Activated CD4-positive, alpha-beta memory T cell treated with anti-CD3 and anti-CD28 coated beads for 36 hours (primary cell): ENCODE results near the gene CARD6. TPM values are rescaled to one million over a fixed set of nuclear protein-coding genes. Genes with fewer than 3 reads are reported as not detected.
A peak's percentile ranks its signal among the peaks of the same experiment; 100 is the strongest.
"Not testable (repeated sequence)": the region's sequence is repeated elsewhere in the genome, so short reads cannot be mapped to it uniquely, and the experiment has no call there.

ENCODE experiments used
- CTCF ChIA-PET: fragments of 350-600 bp; sonication (Branson Sonifier 250); formaldehyde crosslinking; loops from one replicate; lab custom pipeline; 2021; ENCODE audit warnings: antibody characterized with exemption, inconsistent platforms; lab: Charles Lee
- POLR2A ChIA-PET: fragments of 350-600 bp; sonication (Branson Sonifier 250); formaldehyde crosslinking; loops from one replicate; lab custom pipeline; 2021; ENCODE audit warnings: antibody characterized with exemption; lab: Charles Lee
- DNase-seq: peaks from one replicate; pipeline ENCODE4 v3.0.0-alpha.2; 2020
- H3K27ac Mint-ChIP-seq: one replicate; pipeline ENCODE4 v1.8.0; 2021; ENCODE audit warnings: mixed read lengths
- H3K27me3 Mint-ChIP-seq: one replicate; pipeline ENCODE4 v1.8.0; 2021; ENCODE audit warnings: mixed read lengths
- H3K36me3 Mint-ChIP-seq: one replicate; pipeline ENCODE4 v1.8.0; 2021; ENCODE audit warnings: mixed read lengths
- H3K4me1 Mint-ChIP-seq: one replicate; pipeline ENCODE4 v1.8.0; 2021; ENCODE audit warnings: low read depth, mixed read lengths
- H3K4me3 Mint-ChIP-seq: one replicate; pipeline ENCODE4 v1.8.0; 2021; ENCODE audit warnings: mild to moderate bottlenecking, mixed read lengths
- H3K9me3 Mint-ChIP-seq: one replicate; pipeline ENCODE4 v1.8.0; 2021; ENCODE audit warnings: mixed read lengths
- intact Hi-C: fragments of 100-400 bp; cut with micrococcal nuclease; formaldehyde crosslinking; loops from one replicate; pipeline ENCODE4 v1.15.1; 2023
- total RNA-seq, 2 experiments: library from RNA; stranded (reverse); gene quantifications; one replicate each; pipeline ENCODE4 v1.2.3, GENCODE V29; 2021

The CARD6 gene
- total RNA-seq, 2 experiments from 2014 or later = 1.4 to 1.7 TPM

DNA sequence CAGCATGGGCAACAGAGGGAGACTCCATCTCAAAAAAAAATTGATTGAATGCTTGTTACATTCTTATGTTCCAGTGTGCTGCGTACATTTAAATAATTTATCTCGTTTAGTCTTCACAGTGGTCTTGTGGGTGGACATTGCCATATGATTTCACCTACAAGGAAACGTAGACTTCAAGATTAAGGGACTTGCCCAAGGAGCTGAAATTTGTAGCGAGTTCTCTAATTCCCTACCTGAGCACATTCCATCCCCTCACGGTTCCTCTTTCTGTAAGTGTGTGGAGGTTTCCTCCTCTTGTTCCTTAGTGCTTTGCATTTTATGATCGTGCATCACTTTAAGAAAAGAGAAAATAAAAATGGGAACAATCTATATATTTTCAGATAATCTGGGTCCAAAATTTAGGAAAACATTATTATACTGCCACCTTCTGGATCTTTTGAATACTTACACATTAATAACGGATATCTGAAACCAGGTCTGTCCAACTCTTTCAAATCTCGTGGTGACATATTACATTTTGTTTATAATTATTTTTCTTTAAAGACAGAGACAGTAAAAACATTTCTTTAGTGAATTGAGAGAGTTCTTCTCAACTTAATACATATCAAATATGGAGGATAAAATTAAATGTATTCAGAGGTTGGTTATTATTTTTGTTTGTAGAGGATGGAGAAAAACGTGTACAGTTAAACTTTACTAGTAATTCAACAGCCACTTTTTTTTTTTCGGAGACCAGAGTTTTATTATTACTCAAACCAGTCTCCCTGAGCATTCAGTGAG lies 38.2 kb downstream of the CARD6 start:
- ChIA-PET CTCF (interaction anchor here (0.7 to 1.4 kb wide), 7 partner anchors 12 to 722 kb away, joined by 3 to 7 read pairs (median 3); partner anchors contain the start of gene CARD6), POLR2A (no interaction called here)
- Mint-ChIP-seq H3K27me3 (peaks cover 1% of the 10 kb centered on the region), H3K27ac (no peak overlapping the region), H3K4me1 (peaks cover 4% of the 10 kb centered on the region), H3K9me3 (peaks cover 15% of the 10 kb centered on the region), H3K4me3 (no peak overlapping the region), H3K36me3 (peaks cover 8% of the 10 kb centered on the region)
- intact Hi-C loops = loop anchor here (1.0 to 5.0 kb wide), 8 partner anchors 37 to 1301 kb away; partner anchors contain the start of genes CARD6 and TTC33
- DNase-seq = no peak

DNA sequence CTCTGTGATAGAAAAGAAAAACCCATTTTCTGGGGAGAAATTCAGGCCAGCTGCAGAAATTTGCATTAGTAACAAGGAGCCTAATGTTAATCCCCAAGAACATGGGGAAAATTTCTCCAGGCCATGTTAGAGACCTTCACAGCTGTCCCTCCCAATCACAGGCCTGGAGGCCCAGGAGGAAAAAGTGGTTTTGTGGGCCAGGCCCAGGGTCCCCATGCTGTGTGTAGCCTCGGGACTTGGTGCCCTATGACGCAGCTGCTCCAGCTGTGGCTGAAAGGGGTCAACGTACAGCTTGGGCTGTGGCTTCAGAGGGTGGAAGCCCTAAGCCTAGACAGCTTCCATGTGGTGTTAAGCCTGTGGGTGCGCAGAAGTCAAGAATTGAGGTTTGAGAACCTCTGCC lies 41.1 kb downstream of the CARD6 start:
- ChIA-PET CTCF (interaction anchor here (1.0 kb wide), 1 partner anchor 127 kb away, joined by 3 read pairs; the partner anchor contains the start of gene TTC33), POLR2A (no interaction called here)
- Mint-ChIP-seq H3K9me3 (peaks cover 10% of the 10 kb centered on the region), H3K27me3 (no peaks in the 10 kb centered on the region), H3K4me1 (peaks cover 4% of the 10 kb centered on the region), H3K36me3 (peaks cover 4% of the 10 kb centered on the region), H3K27ac (no peak overlapping the region), H3K4me3 (no peak overlapping the region)
- intact Hi-C loops = no loop called here
- no peak for DNase-seq

DNA sequence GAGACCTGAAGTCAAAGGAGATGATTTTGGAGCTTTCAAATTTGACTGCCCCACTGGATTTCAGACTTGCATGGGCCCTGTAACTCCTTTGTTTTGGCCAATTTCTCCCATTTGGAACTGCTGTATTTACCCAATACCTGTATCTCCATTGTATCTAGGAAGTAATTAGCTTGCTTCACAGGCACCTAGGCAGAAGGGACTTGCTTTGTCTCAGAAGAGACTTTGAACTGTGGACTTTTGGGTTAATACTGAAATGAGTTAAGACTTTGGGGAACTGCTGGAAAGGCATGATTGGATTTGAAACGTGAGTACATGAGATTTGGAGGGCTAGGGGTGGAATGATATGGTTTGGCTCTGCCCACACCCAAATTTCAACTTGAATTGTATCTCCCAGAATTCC lies 41.9 kb downstream of the CARD6 start:
- H3K4me1 Mint-ChIP-seq, H3K4me3 Mint-ChIP-seq, H3K27me3 Mint-ChIP-seq, H3K36me3 Mint-ChIP-seq, DNase-seq, intact Hi-C loops, POLR2A ChIA-PET, H3K9me3 Mint-ChIP-seq, H3K27ac Mint-ChIP-seq: not testable (repeated sequence)
- CTCF ChIA-PET = interaction anchor here (1.0 kb wide), 1 partner anchor 127 kb away, joined by 3 read pairs; the partner anchor contains the start of gene TTC33

- H3K36me3 Mint-ChIP-seq, DNase-seq, H3K9me3 Mint-ChIP-seq, H3K4me1 Mint-ChIP-seq, H3K27ac Mint-ChIP-seq, H3K27me3 Mint-ChIP-seq, intact Hi-C loops, H3K4me3 Mint-ChIP-seq: not testable (repeated sequence)
- ChIA-PET CTCF (interaction anchor here (1.7 kb wide), 1 partner anchor 9 kb away, joined by 4 read pairs; no protein-coding TSS in a partner anchor), POLR2A (interaction anchor here (0.6 kb wide), 1 partner anchor 25 kb away, joined by 4 read pairs; no protein-coding TSS in a partner anchor)
These were observed 54.6 kb downstream of the CARD6 start for GRCh38 chr5:40895440-40896425.

DNA sequence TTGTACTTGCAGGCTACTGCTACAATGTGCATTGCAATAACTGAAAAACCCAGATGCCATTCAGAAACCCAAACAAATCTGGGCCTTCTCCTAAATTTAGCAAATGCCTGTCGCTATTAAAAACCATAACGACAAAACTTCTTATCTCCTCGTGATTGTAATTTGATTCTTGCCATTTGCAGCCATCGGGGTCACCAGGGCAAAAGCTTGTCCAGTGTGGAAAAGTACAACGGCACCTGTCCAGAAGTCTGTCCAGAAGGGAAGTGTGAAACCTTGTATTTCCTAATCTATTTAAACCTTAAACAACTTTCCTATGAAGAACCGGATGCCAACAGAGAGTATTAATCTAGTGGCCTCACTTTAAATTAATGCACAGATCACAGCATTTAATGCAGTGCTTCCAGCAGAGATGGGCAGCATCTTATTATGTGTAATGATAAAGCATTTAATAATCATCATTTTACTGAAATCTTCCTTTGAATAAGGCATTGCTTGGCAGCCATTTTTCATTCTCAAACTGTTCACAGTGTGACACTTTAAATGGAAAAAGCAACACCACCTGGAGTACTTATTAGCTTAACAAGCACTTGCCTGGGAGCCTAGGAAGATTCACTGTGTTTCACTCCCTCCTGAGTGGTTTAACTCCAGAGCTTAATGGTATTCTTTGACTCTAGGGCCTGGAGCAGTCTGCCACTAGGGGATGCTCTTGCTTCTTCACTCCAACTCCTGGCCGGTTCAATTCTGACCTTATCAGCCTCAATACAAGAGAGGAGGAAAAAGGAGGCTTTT lies 63.2 kb downstream of the CARD6 start:
- POLR2A ChIA-PET = no interaction called here
- Mint-ChIP-seq H3K9me3 (no peaks in the 10 kb centered on the region), H3K4me3 (no peak overlapping the region), H3K27ac (no peak overlapping the region), H3K27me3 (peaks cover 1% of the 10 kb centered on the region), H3K36me3 (no peaks in the 10 kb centered on the region), H3K4me1 (no peaks in the 10 kb centered on the region)
- CTCF ChIA-PET = interaction anchor here (0.6 to 2.4 kb wide), 21 partner anchors 8 to 1153 kb away, joined by 3 to 11 read pairs (median 4); no protein-coding TSS in a partner anchor
- intact Hi-C loops = loop anchor here (2.0 to 10.0 kb wide), 2 partner anchors 620 to 938 kb away; no protein-coding TSS in a partner anchor
- peak; percentile 56 for DNase-seq

DNA sequence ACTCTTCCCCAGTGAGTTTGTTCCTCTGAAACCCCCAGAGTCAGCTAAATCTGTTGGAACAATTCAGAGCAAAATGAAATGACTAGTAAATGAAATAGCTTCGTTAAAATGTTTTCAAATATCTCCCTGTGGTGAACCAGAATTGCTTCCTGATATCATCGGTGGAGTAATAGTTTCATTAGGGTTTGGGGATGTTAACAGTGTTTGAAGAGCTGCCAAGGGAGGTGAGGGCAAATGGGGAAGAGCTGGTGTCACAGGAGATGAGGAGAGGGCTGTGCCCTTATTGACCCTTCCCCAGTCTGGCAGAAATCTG lies 63.8 kb downstream of the CARD6 start:
- intact Hi-C loops = loop anchor here (2.0 to 10.0 kb wide), 2 partner anchors 620 to 938 kb away; no protein-coding TSS in a partner anchor
- no peak overlapping the region for H3K27ac Mint-ChIP-seq
- no peak overlapping the region for H3K4me3 Mint-ChIP-seq
- H3K27me3 Mint-ChIP-seq = peaks cover 1% of the 10 kb centered on the region
- no peaks in the 10 kb centered on the region for H3K4me1 Mint-ChIP-seq
- CTCF ChIA-PET = interaction anchor here (0.6 to 2.4 kb wide), 17 partner anchors 9 to 1152 kb away, joined by 3 to 11 read pairs (median 4); no protein-coding TSS in a partner anchor
- no peaks in the 10 kb centered on the region for H3K36me3 Mint-ChIP-seq
- H3K9me3 Mint-ChIP-seq = no peaks in the 10 kb centered on the region
- no peak for DNase-seq
- POLR2A ChIA-PET = no interaction called here

- H3K27ac Mint-ChIP-seq = no peak overlapping the region
- no peak overlapping the region for H3K4me3 Mint-ChIP-seq
- no peaks in the 10 kb centered on the region for H3K4me1 Mint-ChIP-seq
- no peaks in the 10 kb centered on the region for H3K36me3 Mint-ChIP-seq
- DNase-seq = no peak
- POLR2A ChIA-PET = no interaction called here
- intact Hi-C loops = loop anchor here (10.0 kb wide), 1 partner anchor 618 kb away; no protein-coding TSS in a partner anchor
- CTCF ChIA-PET = interaction anchor here (0.6 kb wide), 3 partner anchors 59 to 1965 kb away, joined by 3 to 4 read pairs (median 3); no protein-coding TSS in a partner anchor
- H3K27me3 Mint-ChIP-seq = peaks cover 3% of the 10 kb centered on the region
- no peaks in the 10 kb centered on the region for H3K9me3 Mint-ChIP-seq
These were observed 65.2 kb downstream of the CARD6 start for GRCh38 chr5:40906351-40906751.

- H3K27me3 Mint-ChIP-seq = peaks cover 4% of the 10 kb centered on the region
- H3K4me3 Mint-ChIP-seq = no peak within 1 kb of the TSS
- intact Hi-C loops = loop anchor here (10.0 kb wide), 1 partner anchor 616 kb away; no protein-coding TSS in a partner anchor
- H3K36me3 Mint-ChIP-seq = no peaks in the 10 kb centered on the region
- CTCF ChIA-PET = no interaction called here
- no peak for DNase-seq
- H3K4me1 Mint-ChIP-seq = no peaks in the 10 kb centered on the region
- POLR2A ChIA-PET = no interaction called here
- no peaks in the 10 kb centered on the region for H3K9me3 Mint-ChIP-seq
- no peak within 1 kb of the TSS for H3K27ac Mint-ChIP-seq
These were observed 68.1 kb downstream of the CARD6 start, which contains the start of gene C7 for GRCh38 chr5:40909264-40909663. Gene C7, plus strand, starts transcription at chr5:40909497. Its CDS starts 114 bp downstream, at chr5:40909611.

DNA sequence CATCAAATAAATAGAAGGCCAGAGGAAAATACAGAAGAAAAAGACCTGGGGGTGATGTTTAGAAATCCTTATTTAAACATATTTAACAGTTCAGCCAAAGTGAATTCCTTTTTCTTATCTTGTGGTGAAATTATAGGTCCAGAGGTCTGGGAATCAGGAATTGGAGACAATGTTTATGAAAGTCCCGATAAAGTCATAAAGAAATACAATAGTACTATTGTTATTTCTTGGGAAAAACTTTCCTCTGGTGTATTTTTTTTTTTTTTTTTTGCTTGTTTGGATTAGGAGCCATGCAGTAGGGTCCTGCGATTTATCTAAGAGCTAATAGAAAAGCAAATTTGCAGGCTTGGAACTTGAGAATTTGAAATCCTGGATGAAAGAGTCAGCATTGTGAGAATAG lies 68.6 kb downstream of the CARD6 start:
- no peaks in the 10 kb centered on the region for H3K9me3 Mint-ChIP-seq
- ChIA-PET CTCF (no interaction called here), POLR2A (no interaction called here)
- no peaks in the 10 kb centered on the region for H3K36me3 Mint-ChIP-seq
- H3K4me3 Mint-ChIP-seq = no peak overlapping the region
- H3K27ac Mint-ChIP-seq = no peak overlapping the region
- H3K27me3 Mint-ChIP-seq = peaks cover 6% of the 10 kb centered on the region
- intact Hi-C loops = loop anchor here (10.0 kb wide), 1 partner anchor 615 kb away; no protein-coding TSS in a partner anchor
- H3K4me1 Mint-ChIP-seq = no peaks in the 10 kb centered on the region
- DNase-seq = no peak
